KG1 (cell line): ENCODE results near the gene COL6A3.

Experiments used
- DNase-seq: peaks from one replicate; lab custom pipeline; 2025; lab: John Stamatoyannopoulos, UW

Gene COL6A3

GRCh38 chr2:237413777-237414661 lies at the start of gene COL6A3:
TSS of gene COL6A3 (minus strand) at chr2:237414164. CDS start at chr2:237396817, 17,347 bp downstream.
- DNase-seq, result no peak

DNA sequence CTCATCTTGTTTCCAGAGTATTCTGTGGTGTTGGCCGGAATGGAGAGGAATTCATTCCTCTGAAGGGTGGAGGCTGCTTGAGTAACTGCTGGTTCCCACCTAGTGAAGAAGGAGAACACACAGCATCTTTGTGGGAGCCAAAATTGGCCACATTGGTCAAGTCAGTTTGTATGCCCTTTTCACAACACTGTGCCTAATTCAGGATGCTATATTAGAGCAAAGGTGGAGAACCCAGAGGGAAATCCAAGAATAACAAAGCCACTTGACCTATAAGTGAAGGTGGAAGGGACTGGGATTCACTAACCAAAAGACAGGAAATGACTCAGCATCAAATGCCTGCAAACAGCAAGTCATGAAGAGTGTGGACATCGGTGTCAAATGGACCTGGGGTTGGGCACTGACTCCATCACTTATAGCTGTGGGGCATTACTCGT lies 45.8 kb upstream of the COL6A3 start:
- no peak for DNase-seq

DNA sequence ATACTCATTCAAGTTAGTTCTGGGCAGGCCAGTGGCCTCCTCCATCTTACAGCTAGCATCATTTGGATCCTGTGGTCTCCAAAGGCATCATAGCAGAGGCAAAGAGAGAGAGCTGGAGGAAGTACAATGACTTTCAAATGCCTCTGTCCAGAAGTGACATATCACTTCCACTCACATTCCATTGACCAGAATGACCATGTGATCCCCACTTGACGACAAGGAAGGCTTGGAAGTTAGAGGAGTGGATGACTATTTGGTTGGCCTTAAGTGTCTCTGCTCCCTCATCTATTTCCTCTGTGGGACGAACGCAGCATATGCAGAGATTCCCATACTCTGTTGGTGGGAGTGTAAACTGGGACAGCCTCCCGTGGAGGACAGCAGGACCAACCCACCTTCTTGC lies 45.3 kb upstream of the COL6A3 start:
- DNase-seq, result no peak

DNA sequence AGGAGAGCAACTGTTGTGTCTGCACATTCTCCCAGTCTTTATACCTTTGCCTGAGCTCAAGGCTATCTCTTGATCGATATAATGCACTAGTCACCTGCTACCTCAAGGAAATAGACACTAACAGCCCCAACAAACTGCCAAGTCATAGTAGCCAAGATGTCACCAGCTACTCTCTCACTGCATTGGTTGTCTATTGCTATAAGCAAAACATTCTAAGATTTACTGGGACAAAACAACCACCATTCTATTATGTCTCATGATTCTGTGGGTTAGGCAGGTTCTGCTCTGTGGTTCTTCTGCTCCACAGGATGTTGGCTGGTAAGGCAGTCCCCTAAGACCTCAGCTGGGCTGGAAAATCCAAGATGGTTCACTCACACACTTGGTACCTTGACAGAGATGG lies 44.6 kb upstream of the COL6A3 start:
- no peak for DNase-seq

GRCh38 chr2:237457388-237457941 lies 43.5 kb upstream of the COL6A3 start:
- DNase-seq, result no peak

DNA sequence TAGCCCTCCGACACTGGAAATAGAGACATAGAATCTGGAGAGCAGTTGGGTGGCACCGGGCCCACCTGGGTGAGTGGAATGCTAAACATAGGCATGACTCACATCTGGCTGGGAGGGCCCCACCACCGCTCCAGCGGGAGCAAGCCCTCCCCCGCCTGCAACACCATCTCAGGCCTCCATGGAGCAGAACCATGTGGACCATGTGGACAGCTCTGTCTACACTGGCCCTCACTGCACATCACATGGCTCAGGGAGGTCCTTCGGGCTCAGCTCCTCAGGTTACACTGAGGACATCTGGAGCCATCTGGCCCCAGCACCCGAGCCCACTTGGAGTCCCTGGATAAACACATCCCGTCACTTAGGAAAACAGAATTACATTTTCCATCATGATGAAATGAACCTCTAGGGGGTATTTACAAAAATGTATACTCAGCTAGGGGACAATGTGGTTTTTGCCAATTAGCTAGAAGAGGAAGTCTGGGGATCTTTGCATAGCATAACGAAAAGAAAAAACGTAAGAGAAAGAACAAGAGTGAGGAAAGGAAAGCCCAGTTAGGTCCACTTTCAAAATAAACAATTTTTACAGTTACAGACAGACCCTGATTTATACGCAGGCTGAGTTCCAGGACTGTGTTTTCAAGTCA lies 42.4 kb upstream of the COL6A3 start:
- no peak for DNase-seq

GRCh38 chr2:237455764-237456163 lies 41.8 kb upstream of the COL6A3 start:
- DNase-seq, result no peak

DNA sequence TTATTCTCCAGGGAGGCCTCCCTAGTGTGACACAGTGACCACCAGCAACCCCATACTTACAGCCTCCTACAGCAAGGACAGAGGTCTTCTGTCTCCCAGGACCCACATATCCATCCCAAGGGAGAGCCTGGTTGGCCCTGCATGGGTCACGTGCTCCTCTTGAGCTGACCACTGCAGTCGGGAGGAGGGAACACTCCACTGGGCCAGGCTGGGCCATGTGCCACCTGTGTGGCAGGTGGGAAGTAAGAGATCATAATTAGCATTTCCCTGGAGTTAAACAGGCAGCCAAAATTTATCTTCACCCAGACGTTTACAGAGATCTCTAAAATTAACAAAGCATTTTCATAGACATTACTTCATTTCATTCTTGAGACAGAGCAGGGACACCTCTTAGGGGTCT lies 39.7 kb upstream of the COL6A3 start:
- no peak for DNase-seq

GRCh38 chr2:237452861-237453260 lies 38.9 kb upstream of the COL6A3 start:
- no peak for DNase-seq

- no peak for DNase-seq
These were observed 37.9 kb upstream of the COL6A3 start for GRCh38 chr2:237451643-237452469.

DNA sequence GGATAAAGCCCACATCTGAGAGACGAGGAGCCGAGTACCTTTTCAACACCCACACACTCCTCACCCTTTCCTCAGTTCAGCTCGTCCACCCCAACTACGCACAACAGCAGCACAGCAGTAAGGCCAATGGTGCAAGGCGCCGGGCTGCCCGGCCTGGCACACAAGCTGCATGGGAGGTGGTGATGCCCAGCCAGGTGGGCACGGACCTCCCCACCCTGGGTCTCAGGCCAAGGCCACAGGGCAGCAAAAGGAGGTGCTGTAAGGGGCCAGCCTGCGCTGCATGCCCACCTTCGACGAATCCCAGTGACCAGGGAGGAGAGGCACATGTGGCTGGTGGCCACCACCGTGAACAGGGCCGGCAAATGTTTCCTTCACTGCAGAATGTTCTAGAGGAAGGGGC lies 36.6 kb upstream of the COL6A3 start:
- DNase-seq, result no peak

DNA sequence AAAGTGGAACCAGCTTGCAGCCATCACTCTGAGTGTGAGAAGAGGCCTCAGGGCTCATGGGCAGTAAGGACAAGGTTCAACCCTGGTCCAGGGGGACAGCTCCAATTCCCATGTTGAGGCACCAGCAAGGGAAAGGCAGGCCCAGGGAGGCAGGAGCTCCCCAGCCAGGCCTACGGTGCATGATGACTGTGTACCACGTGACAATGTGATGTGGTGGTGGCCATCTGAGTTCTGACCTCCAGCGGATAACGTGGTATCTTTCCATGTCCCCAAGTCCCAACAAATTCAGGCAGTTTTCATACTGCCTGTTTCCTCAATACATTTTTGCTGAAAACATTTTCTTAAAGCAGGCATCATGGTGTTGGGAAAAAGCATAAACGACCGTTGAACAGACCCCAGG lies 36.1 kb upstream of the COL6A3 start:
- DNase-seq, result no peak

GRCh38 chr2:237449193-237449881 lies 35.4 kb upstream of the COL6A3 start:
- DNase-seq, result no peak

- no peak for DNase-seq
These were observed 34.7 kb upstream of the COL6A3 start for GRCh38 chr2:237448626-237449025.

- DNase-seq, result no peak
These were observed 34.2 kb upstream of the COL6A3 start for GRCh38 chr2:237448171-237448570.

GRCh38 chr2:237447496-237447895 lies 33.5 kb upstream of the COL6A3 start:
- no peak for DNase-seq

DNA sequence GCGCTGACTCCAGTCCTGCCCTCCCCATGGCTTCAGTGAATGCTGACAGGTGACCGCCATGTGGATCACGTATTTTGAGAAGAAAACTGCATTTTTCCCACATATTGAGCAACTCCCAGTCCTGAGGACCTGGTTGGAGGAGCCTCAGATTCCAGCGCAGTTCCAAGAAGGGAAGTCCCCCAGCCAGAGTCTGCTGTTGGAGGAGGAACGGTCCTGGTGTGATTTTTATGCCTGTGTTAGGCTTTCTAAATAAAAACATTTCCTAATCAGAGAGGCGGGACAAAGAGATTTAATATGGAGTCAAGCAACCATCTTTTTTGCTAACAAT lies 32.3 kb upstream of the COL6A3 start:
- DNase-seq, result no peak

GRCh38 chr2:237445611-237446337 lies 31.8 kb upstream of the COL6A3 start:
- DNase-seq, result no peak

GRCh38 chr2:237444071-237444470 lies 30.1 kb upstream of the COL6A3 start:
- DNase-seq, result no peak

- DNase-seq, result no peak
These were observed 27.8 kb upstream of the COL6A3 start for GRCh38 chr2:237441605-237442274.
